Endothelial cell of umbilical vein (primary cell): ENCODE results near the gene TTLL11.

ENCODE experiments used
- EZH2 ChIP-seq: IDR thresholded peaks from 2 replicates; pipeline ENCODE4 v1.6.1; 2012; ENCODE audit warnings: borderline replicate concordance, low read depth, mild to moderate bottlenecking, moderate library complexity, low read length, inconsistent platforms; ENCODE audit not compliant: severe bottlenecking
- MAX ChIP-seq: IDR thresholded peaks from 2 replicates; pipeline ENCODE4 v1.6.1; 2011; ENCODE audit not compliant: insufficient read depth, insufficient read length
- MYC ChIP-seq: IDR thresholded peaks from one replicate; pipeline ENCODE4 v1.6.1; 2011; ENCODE audit warnings: mild to moderate bottlenecking, low read depth, low read length
- POLR2A ChIP-seq: IDR thresholded peaks from 2 replicates; pipeline ENCODE4 v1.6.1; 2012; ENCODE audit warnings: low read depth, mild to moderate bottlenecking, control low read depth, low read length
- POLR2AphosphoS5 ChIP-seq: IDR thresholded peaks from 2 replicates; pipeline ENCODE4 v1.6.1; 2012; ENCODE audit warnings: low read depth, mild to moderate bottlenecking, control low read depth, low read length, moderate library complexity; ENCODE audit not compliant: insufficient read depth
- TF ChIP-seq, protein P1 (sequence below), 2 donors: IDR thresholded peaks; 1 replicate in 1 of 2; 2 replicates in 1 of 2; pipeline ENCODE4 v1.5.1; 2011; ENCODE audit warnings: low read length in 2 of 2, mild to moderate bottlenecking in 2 of 2, moderate library complexity in 2 of 2, control low read depth in 1 of 2, inconsistent platforms in 1 of 2, low read depth in 1 of 2; ENCODE audit not compliant: insufficient read depth in 1 of 2; ENCODE audit errors: extremely low read depth in 1 of 2

DNA sequence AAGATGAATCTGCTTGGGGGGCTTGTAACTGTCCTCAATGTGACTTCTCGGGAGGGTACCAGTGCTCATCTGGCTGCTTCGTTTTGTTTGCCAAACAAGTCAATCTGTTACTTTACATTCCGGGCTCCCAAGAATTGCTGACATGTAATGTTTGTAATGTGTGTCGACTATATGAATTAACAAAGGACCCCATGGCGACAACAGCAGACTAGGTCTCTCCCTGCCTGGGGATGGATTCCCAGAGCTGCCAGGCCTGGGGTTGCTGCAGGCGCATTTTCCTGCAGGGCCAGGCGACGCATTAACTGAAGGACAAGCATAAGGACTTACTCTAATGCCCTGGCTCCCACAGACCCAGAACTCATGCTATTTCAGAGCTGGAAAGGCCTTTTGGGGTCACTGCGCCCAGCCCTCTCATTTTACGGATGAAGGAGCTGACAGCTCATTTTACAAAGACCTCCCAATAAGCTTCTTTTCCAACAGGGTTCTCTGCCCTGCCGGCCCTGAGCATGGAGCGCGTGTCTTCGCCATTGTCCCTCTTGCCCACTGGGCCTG is 214.8 kb downstream of the TTLL11 start:
- TF ChIP-seq, protein P1, sequence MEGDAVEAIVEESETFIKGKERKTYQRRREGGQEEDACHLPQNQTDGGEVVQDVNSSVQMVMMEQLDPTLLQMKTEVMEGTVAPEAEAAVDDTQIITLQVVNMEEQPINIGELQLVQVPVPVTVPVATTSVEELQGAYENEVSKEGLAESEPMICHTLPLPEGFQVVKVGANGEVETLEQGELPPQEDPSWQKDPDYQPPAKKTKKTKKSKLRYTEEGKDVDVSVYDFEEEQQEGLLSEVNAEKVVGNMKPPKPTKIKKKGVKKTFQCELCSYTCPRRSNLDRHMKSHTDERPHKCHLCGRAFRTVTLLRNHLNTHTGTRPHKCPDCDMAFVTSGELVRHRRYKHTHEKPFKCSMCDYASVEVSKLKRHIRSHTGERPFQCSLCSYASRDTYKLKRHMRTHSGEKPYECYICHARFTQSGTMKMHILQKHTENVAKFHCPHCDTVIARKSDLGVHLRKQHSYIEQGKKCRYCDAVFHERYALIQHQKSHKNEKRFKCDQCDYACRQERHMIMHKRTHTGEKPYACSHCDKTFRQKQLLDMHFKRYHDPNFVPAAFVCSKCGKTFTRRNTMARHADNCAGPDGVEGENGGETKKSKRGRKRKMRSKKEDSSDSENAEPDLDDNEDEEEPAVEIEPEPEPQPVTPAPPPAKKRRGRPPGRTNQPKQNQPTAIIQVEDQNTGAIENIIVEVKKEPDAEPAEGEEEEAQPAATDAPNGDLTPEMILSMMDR (IDR thresholded peaks at IDR 0.05; ENCODE audit: extremely low read depth in 1 of 2, insufficient read depth in 1 of 2, low read depth in 1 of 2, low read length in 2 of 2) = no peak
- TF ChIP-seq POLR2A (no peak), POLR2AphosphoS5 (no peak), MYC (no peak), MAX (no peak), EZH2 (no peak)
